ENCODE data around the gene RGS13.
"Not testable (repeated sequence)": the region's sequence is repeated elsewhere in the genome, so short reads cannot be mapped to it uniquely, and the experiment has no call there.

RGS13 gene

DNA sequence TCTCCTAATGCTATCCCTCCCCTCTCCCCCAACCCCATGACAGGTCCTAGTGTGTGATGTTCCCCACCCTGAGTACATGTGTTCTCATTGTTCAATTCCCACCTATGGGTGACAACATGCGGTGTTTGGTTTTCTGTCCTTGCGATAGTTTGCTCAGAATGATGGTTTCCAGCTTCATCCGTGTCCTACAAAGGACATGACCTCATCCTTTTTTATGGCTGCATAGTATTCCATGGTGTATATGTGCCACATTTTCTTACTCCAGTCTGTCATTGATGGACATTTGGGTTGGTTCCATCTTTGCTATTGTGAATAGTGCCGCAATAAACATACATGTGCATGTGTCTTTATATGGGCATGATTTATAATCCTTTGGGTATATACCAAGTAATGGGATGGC, 47.1 kb downstream of the RGS13 start:
- DNase-seq: not testable (repeated sequence)

DNA sequence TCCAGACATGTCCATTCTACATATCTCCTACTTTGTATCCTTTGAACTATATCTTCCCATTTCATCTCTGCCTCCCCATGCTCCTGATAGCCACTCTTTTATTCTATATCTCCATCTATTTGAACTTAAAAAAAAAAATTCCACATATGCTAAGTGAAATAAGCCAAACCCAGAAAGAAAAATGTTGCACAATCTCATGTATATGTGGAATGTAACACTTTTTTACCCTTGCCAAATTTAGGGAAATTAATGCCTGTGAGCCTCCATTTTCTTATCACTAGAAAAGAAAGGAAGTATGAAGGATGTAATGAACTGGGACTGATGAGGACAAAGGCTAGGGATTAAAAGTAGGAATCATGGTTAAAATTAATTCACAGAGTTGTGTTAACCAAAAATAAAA, 53.5 kb downstream of the RGS13 start:
- no peak for DNase-seq

DNA sequence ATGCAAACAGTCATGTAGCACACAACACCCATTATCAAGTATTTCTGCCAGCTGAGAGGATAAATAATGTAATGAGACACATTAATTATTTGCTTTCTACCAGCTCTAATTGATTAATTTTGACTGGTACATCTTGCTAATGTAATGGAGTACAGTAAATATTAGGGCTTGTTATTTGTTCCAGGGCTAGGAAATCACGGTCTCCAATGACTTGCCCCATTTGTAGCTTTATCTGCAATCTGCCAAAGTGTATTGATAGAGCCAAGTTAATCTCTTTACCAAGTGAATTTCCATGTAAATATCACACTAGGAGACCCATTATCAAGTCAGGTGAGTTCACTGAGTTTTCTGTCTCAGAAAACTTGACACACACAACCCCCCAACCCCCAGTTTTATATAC, 55.1 kb downstream of the RGS13 start:
- DNase-seq: no peak

DNA sequence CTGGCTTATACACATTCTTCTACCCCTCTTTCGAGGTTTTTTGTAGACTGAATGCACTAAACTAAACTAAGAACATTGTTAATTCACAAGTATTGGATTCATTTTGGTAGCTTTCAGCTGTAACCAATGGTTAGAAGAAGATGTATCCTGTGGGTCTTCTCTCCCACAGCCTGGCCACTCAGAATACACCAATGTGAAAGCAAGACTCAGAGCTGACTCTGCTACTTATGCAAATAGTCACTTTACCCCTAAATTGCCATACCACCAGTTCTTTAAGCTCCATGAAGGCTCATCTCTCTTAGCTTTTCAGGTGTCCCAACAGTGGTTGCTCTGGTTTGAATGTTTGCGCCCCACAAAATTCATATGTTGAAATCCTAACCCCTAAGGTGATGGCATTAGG, 60.1 kb downstream of the RGS13 start:
- DNase-seq: no peak

DNA sequence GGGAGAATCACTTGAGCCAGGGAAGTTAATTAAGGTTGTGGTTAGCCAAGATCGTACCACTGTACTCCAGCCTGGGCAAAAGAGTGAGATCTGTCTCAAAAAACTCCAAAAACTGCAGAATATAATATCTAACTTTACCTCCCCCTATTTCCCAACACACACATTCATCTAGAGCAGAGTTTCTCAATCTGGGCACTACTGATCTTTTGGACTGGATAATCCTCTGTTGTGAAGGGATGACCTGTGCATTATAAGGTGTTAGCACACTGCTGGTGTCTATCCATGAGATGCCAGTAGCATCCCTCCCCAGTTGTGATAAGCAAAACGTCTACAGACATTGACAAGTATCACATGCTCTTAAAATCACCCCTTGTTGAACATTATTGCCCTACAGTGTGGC, 61.8 kb downstream of the RGS13 start:
- DNase-seq: no peak

DNA sequence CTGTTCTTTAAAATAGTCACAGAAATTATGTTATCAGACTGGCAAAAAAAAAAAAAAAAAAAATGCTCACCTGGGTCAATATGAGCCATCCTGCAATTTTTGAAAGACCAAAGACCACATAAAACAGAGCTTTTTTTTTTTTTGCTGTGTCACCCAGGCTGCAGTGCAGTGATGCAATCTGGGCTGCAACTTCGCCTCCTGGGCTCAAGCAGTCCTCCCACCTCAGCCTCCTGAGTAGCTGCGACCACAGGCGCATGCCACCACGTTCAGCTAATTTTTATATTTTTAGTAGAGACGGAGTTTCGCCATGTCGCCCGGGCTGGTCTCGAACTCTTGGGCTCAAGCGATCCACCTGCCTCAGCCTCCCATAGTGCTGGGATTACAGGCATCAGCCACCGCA, 62.8 kb downstream of the RGS13 start:
- no peak for DNase-seq

DNA sequence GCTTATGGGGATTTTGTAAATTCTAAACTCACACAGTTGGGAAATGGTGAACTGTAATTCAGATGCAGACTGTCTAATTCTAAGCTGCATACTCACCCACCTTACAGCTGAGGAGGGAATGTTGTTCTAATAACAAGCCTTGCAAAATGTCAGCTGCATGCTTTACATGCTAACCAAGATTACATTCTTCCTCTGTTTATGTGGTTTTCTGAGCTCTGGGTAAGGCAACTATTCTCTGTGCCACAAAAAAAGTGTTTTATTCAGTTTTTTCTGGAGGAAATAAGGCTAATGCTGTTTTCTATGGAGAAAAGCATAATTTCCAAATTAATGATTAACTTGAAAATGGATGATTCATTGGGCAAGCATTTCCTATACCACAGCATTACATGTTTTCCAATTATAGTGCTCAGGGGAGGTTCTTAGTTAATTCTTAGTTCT, 64.9 kb downstream of the RGS13 start:
- DNase-seq: no peak

DNA sequence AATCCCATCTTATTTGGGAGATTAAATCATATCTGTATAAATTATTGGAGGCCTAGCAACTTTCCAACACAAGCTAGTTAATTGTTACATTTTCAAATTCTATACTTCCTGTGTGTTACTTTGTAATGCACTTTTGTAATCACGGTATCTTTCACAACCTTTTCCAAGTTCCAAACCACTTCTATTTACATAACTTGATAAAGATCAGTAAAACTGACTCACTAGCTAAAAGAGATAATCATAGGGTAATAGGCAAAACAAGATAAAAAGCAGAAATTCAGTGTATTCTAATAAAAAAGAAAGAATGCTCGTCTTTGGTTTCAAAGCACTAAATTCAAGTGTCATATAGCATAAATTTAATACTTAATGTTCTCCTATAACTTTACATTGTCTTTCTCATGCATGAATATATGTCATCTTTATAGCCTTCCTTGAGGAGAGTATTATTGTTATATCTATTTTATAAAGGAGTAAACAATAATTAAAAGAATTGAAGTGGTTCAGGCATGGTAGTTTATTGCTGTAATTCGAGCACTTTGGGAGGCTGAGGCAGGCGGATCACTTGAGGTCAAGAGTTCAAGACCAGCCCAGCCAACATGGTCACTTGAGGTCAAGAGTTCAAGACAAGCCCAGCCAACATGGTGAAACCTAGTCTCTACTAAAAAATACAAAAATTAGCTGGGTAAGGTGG, 66.4 kb downstream of the RGS13 start:
- no peak for DNase-seq

DNA sequence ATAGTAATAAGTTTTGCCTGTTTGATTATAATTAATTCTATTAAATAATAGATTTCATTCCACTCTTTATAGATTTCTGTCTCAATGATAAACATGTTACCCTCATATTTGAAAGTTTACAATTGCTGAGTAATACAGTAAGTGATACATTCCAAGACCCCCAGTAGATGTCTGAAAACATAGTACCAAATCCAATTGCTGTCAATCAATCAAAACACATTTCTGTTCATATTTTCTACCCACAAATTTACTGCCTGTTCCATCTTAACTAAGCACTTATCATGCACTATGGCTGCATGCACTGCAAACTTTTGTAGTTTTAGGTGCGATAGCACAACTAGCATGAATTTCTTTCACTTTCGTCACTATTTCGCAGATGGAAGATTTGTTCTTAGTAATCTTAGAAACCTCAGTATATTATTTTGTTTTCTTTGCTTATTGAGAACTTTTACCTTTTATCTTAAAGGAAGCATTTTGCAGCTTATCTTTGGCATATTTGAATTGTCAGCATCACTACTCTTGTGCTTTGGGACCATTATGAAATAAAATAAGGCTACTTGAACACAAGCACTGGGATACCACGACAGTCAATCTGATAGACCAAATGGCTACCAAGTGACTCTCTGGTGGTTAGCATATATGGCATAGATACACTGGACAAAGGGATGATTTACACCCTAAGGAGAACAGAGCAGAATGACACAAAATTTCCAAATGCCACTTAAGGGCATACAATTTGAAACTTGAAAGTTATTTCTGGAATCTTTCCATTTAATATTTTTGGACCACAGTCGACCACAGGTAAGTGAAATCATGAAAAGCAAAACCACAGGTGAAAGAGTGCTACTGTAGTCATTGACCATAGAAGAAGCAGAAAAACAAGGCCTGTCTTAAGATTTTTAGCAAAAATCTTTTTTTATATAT, 67.6 kb downstream of the RGS13 start:
- no peak for DNase-seq

DNA sequence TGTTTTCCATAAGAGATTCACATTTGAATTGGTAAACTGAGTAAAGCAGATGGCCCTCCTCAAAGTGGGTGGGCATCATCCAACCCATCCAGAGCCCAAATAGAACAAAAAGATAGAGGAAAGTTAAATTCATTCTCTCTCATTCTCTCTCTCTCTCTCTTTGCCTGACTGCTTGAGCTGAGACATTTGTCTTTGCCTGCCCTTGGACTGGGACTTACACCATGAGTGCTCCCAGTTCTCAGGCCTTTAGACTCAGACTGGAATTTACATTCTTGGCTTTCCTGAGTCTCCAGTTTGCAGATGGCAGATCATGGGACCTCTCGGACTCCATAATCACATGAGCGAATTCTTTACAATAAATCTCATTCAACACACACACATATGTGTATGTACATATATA, 69.6 kb downstream of the RGS13 start:
- DNase-seq: no peak

DNA sequence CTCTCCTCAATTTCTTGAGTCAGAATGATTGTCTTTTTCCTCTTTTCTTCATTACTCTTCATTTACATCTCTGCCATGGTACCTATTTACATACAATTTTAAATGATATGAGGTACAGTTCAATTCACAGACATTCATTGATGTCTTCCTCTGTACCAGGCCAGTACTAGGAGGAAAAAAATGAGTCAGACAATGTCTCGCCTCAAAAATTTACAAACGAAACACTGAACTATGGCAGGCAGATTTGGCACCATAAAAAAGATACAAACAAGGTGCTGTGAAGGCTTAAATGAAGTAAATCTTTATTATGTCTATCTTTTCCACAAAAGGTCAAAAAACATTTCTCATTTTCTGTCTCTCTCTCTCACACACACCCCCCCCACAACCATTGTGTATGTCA, 71.0 kb downstream of the RGS13 start:
- DNase-seq: no peak

DNA sequence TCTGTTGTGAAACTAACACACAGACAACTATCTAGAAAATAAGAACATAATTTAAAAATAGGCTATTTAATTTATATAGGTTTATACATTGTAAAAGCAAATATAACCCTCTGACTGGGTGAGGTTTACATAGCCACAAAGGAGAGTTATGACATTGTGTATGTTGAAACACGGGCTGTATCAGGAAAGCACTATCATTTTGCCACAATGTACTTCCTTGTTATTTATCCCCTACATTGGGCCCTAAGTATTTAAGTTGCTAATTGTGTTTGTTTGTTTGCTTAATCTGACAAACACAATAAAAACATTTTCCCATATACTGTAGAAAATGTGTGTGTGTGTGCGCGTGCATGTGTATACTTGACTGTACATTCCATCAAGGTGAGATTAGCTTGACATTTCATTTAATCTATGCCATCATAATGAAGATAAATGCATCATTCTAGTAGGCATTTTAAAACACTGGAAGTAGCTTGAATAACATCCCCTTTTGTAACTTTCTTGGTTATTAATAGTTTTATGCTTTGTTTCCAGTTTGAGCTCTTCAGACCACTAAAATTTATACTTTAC, 72.1 kb downstream of the RGS13 start:
- no peak for DNase-seq

DNA sequence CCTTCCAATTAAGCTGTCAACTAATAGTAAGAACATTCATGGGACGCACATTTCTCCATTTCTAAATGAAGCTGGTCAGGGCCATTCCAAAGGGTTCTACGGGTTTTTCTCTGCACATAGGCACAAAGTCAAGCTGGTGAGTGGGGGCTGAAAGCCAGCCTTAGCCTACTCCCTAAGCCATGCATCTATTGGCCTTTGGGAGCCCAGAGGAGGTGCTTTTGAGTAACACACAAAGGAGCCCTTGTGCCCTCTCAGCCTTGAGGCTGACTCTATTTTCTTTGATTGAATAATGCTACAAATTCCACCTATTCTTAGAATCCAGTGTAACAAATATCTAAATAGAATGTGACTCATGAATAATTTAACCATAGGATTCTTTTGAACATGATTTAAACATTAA, 73.6 kb downstream of the RGS13 start:
- no peak for DNase-seq

All from GOT3 (cell line).